NCI-H446 (cell line): ENCODE data around the gene SLCO3A1.

Experiments
- DNase-seq, 2 experiments: peaks; one replicate each; lab custom pipeline; 2025; lab: John Stamatoyannopoulos, UW

SLCO3A1 gene

DNA sequence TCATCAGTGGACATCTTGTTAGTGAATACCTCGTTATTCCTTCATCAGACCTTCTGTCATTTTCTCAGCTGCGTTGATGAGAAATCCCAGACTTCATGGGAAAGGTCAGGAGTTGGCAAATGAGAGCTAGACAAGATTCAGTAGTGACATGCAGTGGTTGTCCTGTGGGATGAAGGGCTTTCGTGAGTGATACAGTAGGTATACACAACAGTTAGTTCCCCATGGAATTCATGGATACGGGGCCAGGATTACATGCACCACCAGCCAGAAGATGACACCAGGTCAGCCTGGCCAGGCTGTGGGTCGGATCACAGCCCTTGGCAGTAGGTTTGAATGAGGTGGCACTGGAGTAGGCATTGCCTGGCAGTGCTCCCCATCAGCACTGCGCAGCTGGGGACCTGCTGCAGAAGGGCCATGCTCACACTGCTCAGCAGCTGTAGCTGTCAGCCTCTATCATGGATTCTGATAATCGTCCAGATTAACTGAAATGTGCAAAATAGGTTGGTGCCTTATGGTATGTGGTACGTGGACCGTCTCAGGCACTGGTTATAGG is 150.1 kb downstream of the SLCO3A1 start:
- DNase-seq, result no peak

DNA sequence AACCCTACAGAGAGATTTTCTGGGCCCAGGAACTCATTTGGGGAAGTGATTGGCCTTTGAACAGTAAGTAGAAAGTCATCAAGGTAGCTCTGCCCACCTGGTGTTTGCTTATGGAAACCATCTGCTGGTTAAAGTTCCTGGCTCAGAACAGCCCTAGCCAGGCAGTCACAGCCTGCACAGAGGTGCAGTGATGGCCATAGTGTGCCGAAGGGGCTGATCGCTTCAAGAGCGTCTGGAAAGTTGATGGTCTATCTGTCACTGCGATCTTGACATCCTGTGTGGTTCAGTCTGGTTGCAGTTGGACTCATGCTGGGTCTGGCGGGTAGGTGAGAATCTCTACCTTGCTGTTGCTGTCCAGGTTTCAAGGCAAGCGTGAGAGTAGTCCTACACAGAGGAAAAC is 151.6 kb downstream of the SLCO3A1 start:
- no peak for DNase-seq

DNA sequence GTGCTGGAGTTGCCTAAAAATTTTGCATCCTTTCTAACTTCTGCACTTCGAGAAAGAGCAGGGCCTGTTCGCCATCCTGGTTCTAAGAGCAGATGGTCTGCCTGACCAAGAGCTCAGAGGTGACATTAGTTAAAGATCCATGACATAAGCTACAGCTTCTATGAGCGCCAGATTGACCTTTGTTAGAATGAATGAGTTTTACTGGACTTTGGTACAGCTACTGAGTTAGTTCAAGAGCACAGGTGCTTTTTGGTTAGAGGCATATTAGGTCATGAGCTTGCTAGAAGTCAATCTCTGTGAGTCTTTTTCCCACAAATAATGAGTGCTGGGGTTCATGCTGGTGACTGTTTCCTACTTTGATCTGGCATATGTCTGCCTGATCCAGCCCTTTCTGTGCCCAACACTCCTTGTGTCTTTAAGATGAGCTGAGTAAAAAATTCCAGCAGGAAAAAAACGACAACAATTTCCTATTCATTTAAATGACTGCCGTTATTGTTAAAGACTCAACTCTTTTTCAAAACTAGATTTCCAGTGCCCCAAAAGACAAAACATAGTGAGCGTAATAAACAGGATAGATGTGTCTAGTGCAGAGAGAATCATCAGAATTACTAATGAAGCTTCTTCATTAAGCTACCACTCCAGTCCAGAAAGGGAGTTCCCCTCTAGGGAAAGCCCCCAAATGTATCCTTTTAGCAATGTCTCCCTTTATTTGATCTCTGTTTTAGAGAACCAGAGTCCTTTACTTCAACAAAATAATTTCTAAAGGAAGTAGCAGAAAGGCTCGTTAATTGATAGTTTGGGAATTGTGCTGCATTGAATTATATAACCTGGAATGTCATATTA is 152.9 kb downstream of the SLCO3A1 start:
- no peak for DNase-seq

- no peak for DNase-seq
Observed at GRCh38 chr15:92009162-92009561, 155.7 kb downstream of the SLCO3A1 start.

DNA sequence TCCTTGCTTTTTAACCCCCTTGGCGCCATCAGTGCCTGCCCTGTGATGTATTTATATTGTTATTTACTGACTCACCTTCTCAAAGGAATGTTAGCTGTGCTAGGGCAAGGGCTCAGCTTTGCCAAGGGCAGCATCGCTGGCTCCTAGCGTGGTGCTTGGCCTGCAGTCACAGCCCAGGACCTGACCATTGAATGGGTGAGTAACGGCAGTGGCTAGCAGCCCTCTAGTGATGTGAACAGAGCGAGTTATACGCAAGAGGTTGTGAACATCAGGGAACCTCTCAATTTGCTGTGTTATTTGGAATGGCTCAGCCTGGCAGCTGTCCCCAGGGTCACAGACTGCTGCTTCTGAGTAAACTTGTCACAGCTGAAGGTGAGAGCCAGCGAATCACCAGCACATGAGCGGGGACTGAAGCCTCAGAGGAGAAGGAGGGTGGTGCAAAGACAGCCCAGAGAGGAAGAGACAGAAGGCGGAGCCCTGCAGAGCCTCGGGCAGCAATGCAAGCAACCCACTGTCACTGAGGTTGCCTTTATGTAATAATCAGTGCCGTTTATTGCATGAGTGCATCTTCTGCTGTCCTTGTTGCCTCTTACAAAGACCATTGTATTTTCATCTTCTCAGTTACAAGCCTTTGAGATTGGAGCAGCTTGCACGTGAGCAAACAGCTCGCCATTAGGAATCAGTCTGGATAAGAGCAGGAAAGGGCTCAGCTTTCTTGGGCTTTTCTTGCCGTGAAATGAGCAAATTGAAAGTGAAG is 158.3 kb downstream of the SLCO3A1 start:
- DNase-seq, result no peak

- no peak for DNase-seq
Observed at GRCh38 chr15:92012368-92012629, 158.8 kb downstream of the SLCO3A1 start.

DNA sequence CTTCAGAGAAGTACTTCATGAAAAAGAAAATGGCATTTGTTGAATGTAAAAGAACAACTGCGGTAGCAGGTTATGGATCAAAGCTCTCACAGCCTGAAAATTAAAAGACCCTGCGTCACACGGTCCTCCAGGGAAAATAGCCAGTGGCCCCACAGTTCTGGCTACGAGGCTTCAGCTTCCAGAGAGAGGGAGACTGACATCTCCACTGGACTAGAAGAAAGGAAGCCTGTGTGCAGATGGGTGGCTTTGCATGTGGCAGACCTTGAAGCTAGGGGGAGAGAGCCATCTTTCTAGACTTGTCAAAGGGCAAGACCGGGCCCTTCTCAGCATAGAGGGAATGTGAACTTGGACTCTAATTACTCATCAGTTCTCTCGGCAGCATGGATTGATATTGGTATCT is 159.4 kb downstream of the SLCO3A1 start:
- DNase-seq, result no peak

GRCh38 chr15:92014281-92015030 is 160.9 kb downstream of the SLCO3A1 start:
- no peak for DNase-seq

- no peak for DNase-seq
Observed at GRCh38 chr15:92017882-92018534, 164.5 kb downstream of the SLCO3A1 start.

GRCh38 chr15:92018535-92019239 is 165.2 kb downstream of the SLCO3A1 start:
- no peak for DNase-seq

GRCh38 chr15:92019706-92020105 is 166.2 kb downstream of the SLCO3A1 start:
- no peak for DNase-seq

- no peak for DNase-seq
Observed at GRCh38 chr15:92020207-92020606, 166.7 kb downstream of the SLCO3A1 start.

GRCh38 chr15:92020804-92021203 is 167.3 kb downstream of the SLCO3A1 start:
- no peak for DNase-seq

- DNase-seq, result no peak
Observed at GRCh38 chr15:92021792-92022191, 168.3 kb downstream of the SLCO3A1 start.

DNA sequence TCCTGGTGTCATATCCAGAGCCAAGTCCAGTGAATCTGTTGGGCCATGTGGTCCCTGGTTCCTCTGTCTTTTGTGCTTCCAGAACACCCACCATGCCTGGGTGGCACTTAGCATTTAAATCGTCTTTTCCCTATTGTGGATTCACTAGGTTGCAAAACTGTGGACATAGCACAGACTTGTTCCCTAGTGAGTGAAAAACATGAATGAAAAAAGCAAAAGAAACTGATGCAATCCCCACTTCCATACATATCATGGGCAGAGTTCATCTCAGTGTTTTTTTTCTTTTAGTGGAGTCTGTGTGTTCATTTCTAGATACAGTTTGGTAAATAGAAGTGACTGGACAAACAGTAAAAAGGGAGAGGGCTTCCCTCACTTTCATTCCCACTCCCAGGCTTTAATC is 170.5 kb downstream of the SLCO3A1 start:
- no peak for DNase-seq

DNA sequence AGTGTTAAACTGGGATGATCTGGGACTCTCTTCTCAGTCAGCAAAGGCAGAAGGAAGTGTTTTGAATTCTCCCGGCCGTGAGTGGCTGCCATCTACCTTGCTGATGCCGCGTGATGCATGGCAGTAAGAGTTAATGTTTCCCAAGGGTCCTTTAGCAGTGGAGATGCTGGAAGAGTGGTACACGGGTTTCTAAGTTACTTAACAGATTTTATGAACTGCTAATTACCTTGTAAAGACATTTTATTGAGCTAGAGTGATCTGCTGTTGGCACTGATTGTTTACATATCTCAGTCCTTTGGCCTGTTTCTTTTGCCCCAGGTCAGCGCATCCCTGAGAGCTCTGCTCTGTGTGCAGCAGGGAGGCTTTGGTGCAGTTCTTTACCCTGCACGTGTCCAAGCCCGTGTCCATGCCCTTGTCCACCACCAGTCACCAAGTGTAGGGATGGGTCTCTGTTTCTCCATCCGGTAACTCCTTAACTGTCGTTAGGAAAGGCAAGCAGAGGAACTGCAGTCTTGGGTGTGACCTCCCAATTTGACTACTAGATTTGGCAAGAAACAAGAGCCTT is 172.3 kb downstream of the SLCO3A1 start:
- DNase-seq, result no peak

DNA sequence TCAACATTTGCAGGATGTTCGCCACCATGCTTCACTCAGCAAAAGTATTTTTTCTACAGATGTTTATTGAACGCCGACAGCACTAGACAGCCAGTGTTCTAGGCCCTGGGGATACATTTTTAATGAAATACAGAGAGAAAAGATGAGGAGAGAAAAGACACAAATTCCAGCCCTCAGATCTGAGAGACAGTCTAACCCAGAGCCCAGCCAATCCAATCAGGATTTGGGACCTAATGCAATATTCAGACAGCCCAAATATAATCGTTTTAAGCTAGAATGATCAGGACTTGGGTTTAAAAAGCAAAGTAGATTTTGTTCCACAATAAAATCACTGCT is 174.8 kb downstream of the SLCO3A1 start:
- no peak for DNase-seq

DNA sequence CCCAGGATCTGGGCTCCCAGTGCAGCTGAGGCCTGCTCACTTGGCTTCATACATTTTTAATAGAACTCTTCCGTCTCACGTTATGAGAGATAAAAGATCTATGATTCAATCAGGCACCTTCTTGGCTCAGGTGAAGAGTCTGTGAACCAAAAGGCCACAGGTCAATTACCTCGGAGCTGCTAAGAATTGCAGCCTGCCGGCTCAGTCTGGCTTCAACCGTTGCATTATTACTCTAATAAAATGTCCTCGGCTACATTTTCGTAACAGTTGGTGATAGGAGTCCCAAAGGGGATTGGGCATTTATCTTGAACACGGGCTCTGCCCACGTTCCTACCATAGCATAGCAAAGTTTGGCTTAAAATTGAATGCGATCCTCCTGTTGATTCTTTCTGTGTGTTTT is 176.3 kb downstream of the SLCO3A1 start:
- no peak for DNase-seq

DNA sequence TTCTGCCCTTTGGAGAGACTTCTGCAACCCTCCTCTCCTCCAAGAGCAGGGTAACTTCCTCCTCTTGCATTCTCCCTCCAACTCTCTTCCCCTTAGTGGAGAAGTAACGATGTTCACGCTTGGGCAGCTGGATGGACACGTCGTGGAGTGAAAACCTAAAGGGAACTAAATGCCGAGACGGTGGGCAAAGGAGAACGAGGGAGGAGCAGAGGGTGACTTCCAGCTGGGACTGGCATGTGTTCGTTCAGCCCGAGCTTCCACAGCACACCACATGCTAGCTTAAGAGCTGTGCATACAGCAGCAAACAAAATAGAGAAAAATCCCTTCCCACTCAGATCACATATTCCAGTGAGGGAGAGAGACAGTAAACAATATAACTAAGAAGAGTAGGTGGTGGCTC is 179.8 kb downstream of the SLCO3A1 start:
- no peak for DNase-seq

DNA sequence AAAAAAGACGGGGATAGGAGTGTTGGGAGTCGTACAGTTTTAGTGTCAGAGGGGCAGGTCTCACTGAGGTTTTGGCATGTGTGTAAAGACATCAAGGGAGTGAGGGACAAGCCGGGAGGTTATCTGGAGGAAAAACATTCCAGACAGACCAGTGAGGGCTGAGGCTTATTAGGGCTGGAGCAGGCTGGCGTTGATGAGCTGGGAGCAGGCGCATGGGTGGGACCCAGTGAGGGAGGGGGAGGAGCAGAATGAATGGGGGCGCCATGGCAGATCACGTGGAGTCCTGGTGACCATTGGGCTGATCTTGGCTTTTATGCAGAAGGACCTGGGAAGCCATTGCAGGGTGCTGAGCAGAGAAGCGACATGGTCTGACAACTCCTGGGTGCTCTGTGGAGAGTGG is 180.2 kb downstream of the SLCO3A1 start:
- no peak for DNase-seq

DNA sequence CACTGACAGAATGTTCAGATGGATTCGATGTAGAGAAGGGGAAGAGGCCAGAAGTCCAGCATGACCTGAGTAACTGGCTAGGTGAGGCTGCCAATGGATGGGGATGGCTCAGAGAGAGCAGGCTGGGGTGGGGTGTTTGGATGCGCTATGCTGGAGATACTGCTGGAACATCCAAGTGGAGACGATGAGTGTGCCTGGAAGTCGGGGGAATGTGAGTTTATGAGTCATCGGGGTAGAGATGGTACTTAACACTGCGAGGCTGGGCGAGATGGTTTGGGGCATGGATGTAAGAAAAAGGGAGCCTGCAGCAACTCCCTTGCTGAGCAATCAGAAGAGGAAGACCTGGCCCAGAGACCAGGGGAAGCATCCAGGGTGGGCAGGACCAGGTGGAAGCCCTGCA is 180.7 kb downstream of the SLCO3A1 start:
- no peak for DNase-seq
